ENCODE data around the gene ACSS3.

Gene ACSS3

GRCh38 chr12:81222846-81223592 lies 145.1 kb downstream of the ACSS3 start:
- DNase-seq (ENCODE audit: low spot score): no peak
- TF ChIP-seq CTCF (IDR thresholded peaks at IDR 0.05; ENCODE audit: extremely low read depth, insufficient read depth, missing control alignments): no peak
- in situ Hi-C loops (cut with MboI; ENCODE audit: low pct_unique_long_range_greater_than_20kb, low sequenced_read_pairs, unreplicated experiment): no loop called here

GRCh38 chr12:81224626-81225025 lies 146.7 kb downstream of the ACSS3 start:
- in situ Hi-C loops (cut with MboI; ENCODE audit: low pct_unique_long_range_greater_than_20kb, low sequenced_read_pairs, unreplicated experiment): no loop called here
- no peak for DNase-seq (ENCODE audit: low spot score)
- TF ChIP-seq CTCF (IDR thresholded peaks at IDR 0.05; ENCODE audit: extremely low read depth, insufficient read depth, missing control alignments): no peak

GRCh38 chr12:81229759-81230158 lies 151.9 kb downstream of the ACSS3 start:
- DNase-seq (ENCODE audit: low spot score): no peak
- in situ Hi-C loops (cut with MboI; ENCODE audit: low pct_unique_long_range_greater_than_20kb, low sequenced_read_pairs, unreplicated experiment): no loop called here
- no peak for TF ChIP-seq CTCF (IDR thresholded peaks at IDR 0.05; ENCODE audit: extremely low read depth, insufficient read depth, missing control alignments)

GRCh38 chr12:81231574-81232368 lies 153.9 kb downstream of the ACSS3 start:
- TF ChIP-seq CTCF (IDR thresholded peaks at IDR 0.05; ENCODE audit: extremely low read depth, insufficient read depth, missing control alignments): no peak

GRCh38 chr12:81245458-81245857 lies 167.6 kb downstream of the ACSS3 start:
- in situ Hi-C loops (cut with MboI; ENCODE audit: low pct_unique_long_range_greater_than_20kb, low sequenced_read_pairs, unreplicated experiment): no loop called here
- no peak for DNase-seq (ENCODE audit: low spot score)
- TF ChIP-seq CTCF (IDR thresholded peaks at IDR 0.05; ENCODE audit: extremely low read depth, insufficient read depth, missing control alignments): no peak

More at GRCh38 chr12:81231574-81232368, 153.9 kb downstream of the ACSS3 start:
- in situ Hi-C loops (cut with MboI; ENCODE audit: low pct_unique_long_range_greater_than_20kb, low sequenced_read_pairs, unreplicated experiment): no loop called here
- DNase-seq (ENCODE audit: low spot score): no peak

- in situ Hi-C loops (cut with MboI; ENCODE audit: low pct_unique_long_range_greater_than_20kb, low sequenced_read_pairs, unreplicated experiment): no loop called here
- no peak for DNase-seq (ENCODE audit: low spot score)
- TF ChIP-seq CTCF (IDR thresholded peaks at IDR 0.05; ENCODE audit: extremely low read depth, insufficient read depth, missing control alignments): no peak
Observed at GRCh38 chr12:81245907-81246570, 168.2 kb downstream of the ACSS3 start.

All from GM13977 (cell line).